CD4-positive, alpha-beta T cell treated with Interleukin-12 subunit alpha and Interleukin-12 subunit beta, for 1 hour (primary cell): ENCODE data around the gene KLF6.

Experiments used
- DNase-seq: peaks from one replicate; pipeline ENCODE4 v3.0.0-alpha.2; 2020

KLF6 gene

GRCh38 chr10:3784510-3785250, at the start of gene KLF6:
TSS of gene KLF6 (minus strand) at chr10:3785209. CDS start at chr10:3785014, 195 bp downstream.
- DNase-seq = no peak

GRCh38 chr10:3834404-3834803, 49.4 kb upstream of the KLF6 start:
- no peak for DNase-seq

DNA sequence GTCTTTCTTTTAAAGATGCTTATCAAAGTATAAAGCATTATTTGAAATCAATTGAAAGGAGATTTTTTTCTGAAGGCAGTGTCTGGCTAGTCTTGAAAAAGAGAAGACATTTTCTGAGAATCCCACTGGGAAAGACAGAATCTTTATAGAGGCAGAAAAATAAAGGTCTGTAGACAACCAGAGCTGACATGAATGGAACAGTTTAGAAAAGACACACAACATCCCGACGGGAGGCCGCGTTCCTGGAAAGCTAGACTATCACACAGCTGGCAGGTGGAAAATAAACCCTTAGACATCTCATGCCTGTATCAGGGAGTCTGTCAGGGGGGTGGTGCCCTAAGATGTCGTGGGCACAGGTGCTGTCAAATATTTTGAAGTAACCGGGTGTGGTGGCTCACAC, 48.0 kb upstream of the KLF6 start:
- DNase-seq = no peak

DNA sequence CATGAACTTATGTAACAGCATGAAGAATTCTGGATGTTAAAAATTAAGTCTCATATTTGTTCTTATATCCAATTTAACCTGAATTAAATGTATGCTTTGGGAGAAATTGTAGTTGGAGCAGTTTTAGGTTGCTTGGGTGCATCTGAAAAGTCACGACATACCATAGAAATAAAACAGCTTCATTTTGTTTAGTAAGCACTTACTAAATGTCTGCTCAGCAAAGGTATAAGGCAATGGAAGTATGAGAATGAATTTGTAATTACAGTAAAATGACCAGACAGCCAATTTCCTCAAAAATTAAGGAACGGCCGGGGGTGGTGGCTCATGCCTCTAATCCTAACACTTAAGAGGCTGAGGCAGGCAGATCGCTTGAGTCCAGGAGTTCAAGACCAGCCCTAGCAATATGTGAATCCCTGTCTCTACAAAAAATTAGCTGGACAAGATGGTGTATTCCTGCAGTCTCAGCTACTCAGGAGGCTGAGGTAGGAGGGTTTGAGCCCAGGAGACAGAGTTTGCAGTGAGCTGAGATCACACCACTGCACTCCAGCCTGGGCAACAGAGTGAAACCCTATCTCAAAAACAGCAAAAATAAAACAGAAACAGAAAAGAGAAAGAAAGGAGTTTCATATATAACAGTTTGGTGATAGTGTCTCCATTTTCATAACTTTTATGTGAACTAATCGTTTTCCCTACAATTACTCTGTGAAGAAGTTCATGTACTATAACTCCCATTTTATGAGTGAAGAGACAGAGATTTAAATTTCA, 47.2 kb upstream of the KLF6 start:
- DNase-seq = no peak

DNA sequence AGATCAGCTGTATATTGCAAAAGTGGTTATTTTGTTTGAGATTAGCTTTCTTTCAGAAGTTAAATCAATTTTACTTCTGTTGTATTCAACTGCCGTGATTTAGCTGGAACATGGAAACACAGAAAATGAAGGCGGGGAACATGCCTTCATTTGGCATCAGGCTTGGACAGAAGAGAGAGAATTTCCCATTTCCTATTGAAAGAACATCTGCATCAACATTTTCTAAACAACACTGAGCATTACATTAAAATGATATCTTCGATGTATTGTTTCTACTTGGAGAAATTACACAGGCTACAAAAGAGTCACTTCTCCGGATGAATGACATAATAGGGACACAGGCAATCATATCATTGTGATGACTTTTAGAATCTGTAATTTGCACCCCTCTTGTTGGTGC, 46.6 kb upstream of the KLF6 start:
- DNase-seq = no peak

DNA sequence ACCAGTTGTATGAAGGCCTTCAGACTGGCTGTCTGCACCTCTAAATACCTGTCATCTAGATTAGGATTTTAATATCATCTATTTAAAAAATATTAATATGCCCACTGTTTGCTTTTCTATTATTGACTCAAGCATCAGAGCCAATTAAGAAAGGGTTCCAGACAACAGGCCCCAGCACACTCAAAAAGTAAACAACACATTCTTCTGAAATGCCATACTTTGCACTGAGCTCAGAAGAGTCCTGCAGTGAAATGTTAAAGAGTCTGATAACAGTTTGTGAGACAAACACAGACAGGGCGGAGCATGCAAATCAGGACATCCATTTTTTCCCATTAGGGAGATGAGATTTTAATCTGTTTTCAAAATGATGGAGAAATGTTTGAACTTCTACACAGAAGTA, 45.9 kb upstream of the KLF6 start:
- DNase-seq = no peak

GRCh38 chr10:3829156-3830050, 44.4 kb upstream of the KLF6 start:
- DNase-seq = no peak

GRCh38 chr10:3828404-3829155, 43.6 kb upstream of the KLF6 start:
- DNase-seq = peak; percentile 69

DNA sequence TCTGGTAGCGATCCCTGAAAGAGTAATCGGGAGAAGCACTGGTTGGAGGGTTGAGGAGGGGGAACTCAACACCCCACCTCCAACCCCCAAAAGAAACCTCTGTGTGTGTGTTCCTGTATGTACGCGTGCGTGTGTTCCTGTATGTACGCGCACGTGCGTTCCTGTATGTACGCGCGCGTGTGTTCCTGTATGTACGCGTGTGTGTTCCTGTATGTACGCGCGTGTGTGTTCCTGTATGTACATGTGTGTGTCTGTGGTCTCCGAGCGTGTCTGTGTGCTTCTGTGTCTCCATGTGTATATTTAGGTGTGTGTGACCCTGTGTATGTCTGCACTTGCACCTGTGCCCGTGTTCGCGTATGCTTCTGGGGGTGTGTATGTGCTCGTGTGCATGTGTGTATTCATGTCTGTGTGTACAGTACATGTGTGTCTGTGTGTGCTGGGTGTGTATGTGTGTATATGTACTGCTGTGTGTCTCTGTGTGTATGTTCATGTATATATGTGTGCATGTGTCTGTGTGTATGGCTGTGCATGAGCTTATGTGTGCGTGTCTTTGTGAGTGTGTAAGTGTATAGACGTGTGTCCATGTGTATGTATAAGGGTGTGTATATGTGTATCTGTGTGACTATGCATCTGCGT, 42.9 kb upstream of the KLF6 start:
- no peak for DNase-seq

- no peak for DNase-seq
Observed at GRCh38 chr10:3827266-3827665, 42.3 kb upstream of the KLF6 start.

DNA sequence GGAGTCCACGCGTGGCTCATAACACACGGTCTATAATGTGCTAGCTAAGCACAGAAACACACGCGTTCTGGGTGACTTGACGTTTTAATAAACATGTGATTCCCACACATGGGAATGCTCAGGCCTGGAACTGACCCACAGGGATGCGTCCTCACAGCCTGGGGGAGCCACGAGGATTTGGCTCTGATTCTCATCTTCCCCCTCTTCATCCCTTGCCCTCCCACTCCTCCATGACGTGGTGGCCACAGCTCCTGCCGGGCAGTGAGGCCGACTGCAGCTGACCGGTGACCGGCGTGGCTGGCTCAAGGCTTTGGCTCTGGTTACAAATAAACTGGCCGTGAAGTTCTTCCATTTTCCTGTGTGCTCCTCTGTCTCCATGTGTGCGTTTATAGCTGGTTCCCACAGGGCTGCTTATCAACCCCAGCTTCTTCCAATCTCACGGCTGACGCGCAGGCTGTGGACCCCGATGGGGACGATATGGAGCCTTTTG, 40.9 kb upstream of the KLF6 start:
- DNase-seq = no peak

GRCh38 chr10:3825244-3825643, 40.2 kb upstream of the KLF6 start:
- no peak for DNase-seq

DNA sequence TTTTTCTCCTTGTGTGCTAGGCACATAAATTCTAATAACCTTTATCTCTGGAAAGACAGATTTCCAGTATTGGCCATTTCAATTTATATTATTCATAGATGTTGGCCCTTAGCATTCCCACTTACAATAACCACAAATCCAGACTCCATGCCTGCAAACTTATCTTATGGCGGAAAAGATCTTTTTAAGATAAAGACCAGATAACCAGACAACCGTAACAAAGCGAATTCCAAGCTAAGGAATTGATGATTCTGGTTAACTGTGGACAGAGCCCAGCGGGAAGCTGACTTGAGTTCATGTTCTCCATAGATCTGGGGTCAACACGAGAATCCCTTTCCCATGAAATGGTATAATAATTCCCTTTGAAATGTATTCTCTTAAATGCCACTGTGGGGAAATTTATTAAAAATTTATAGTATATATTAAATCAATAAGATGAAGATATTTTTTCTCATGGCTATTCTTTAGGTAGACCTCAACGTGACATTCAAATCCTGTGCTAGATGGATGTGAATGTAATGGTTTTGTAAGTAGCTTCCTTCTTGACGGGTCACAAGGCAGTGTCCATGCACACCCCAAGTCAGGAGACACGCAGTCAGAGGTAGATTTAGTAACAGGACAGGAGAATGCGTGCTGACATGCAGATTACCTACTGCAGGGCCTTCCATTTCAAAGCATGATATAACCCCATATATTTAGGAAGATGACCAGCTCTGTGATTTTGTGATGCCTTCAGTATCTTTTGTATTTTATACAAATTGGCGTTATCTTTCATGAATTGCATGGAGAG, 37.7 kb upstream of the KLF6 start:
- DNase-seq = no peak

DNA sequence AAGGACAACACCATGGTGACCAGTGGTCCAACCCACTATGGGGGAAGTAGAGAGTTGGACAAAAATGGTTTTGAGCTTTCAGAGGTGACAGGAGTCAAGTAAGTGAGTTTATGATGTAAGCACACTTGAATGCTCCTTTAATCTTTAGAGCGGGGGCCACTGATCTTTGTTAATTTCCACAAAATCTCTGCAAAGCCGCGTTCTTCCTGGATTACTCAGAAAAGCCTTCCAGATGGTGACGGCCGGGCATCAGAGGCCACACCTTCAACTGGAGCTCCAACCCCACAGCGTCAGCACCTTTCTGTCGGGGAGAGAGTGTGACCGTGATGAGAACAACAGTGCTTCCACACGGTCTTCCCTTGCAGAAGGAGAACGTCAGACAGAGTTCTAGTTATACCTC, 35.2 kb upstream of the KLF6 start:
- DNase-seq = no peak

DNA sequence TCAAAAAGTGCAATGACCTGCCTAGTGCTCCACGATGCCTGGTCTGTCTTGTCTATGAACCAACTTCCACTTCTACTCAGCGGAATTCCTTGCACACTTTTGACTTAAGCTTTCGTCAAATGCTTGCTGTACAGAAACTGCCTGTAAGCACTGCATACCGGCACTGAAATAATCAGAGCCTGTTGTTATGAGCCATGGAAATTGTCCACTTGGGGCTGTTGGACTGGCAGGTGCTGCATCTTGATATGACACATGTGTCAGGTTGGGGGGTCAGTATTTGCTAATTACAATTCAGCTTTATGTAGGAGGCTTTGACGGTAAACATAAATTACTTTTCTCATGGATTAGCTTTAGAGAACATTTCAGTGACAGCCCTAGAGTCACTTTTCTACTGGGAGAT, 32.0 kb upstream of the KLF6 start:
- no peak for DNase-seq

GRCh38 chr10:3814838-3815220, 29.8 kb upstream of the KLF6 start:
- DNase-seq = no peak

DNA sequence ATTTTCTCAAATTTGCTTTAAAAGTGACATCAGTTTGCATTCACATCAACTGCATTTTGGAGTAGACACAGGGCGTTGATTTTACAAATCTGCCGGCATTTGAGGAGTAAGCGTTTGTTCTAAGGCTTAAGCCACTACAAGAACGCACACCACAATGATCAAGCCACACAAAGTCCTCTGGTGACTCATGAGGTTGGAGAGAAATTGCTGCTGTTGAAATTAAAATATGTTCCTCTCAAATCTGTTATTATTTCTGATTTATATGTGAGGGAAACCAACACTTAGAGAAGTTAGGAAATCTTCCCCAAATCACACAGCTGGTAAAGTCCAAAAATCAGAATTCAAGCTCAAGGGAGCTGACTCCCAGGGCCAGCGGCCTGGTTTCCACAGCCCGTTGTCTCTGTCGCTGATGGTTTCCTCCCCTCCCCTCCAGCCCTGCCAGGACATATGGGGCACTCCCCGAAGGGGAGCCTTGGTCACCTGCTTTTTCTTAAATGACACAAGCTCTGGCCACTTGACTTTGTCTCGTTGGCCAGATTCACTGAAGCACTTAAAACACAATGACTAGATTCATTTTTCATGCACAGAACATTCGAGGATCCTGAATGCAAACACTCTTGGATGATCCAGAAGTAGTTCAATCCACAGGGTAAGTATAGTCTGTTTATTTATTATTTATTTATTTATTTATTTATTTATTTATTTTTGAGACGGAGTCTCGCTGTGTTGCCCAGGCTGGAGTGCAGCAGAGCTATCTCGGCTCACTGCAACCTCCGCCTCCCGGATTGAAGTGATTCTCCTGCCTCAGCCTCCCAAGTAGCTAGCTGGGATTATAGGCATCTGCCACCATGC, 29.2 kb upstream of the KLF6 start:
- DNase-seq = no peak

GRCh38 chr10:3813267-3813666, 28.3 kb upstream of the KLF6 start:
- DNase-seq = no peak

DNA sequence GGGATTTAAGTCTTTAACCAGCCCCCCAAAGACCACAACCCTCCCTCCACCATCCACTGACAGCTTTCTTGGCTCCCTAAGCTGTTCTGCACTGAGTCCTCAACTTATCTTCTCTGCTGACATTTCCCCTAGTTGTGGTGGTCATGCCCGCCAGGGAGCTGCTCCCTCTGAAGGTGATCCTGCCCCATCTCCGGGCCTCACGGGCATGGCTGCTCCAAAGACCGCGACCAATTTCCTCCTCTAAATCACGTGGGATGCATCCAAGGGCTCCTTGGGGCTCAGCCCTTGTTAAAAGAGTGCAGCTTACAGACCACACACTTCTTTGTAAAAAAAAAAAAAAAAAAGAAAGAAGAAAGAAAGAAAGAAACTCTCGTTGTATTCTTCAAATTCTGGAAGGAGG, 27.1 kb upstream of the KLF6 start:
- DNase-seq = no peak

- peak; percentile 77 for DNase-seq
Observed at GRCh38 chr10:3811291-3811870, 26.4 kb upstream of the KLF6 start.
